Measurements from ENCODE around the gene PPP3R1. TPM values are rescaled to one million over a fixed set of nuclear protein-coding genes. Genes with fewer than 3 reads are reported as not detected.
A peak's percentile ranks its signal among the peaks of the same experiment; 100 is the strongest.

Gene PPP3R1
- polyA plus RNA-seq, 4 donors: 18.1 to 41.9 (median 22.4) TPM

GRCh38 chr2:68291314-68291713 lies 39.0 kb upstream of the PPP3R1 start:
- 59 to 78% (median 60%) methylated on average over 6 of the region's 6 CpGs for WGBS, 3 donors
- no peak overlapping the region for H3K4me3 ChIP-seq (ENCODE audit: low read depth in 1 of 3, low read length in 3 of 3)
- DNase-seq: no peak
- no peak overlapping the region for H3K27ac ChIP-seq (ENCODE audit: low read depth in 1 of 3, low read length in 2 of 3)
- H3K9me3 ChIP-seq (ENCODE audit: control insufficient read depth in 2 of 2, insufficient read depth in 1 of 2, low read depth in 1 of 2, low read length in 1 of 2): no peaks in the 10 kb centered on the region
- no peaks in the 10 kb centered on the region for H3K36me3 ChIP-seq (ENCODE audit: control insufficient read depth in 3 of 3, insufficient read depth in 2 of 3, low read depth in 1 of 3, low read length in 3 of 3)
- no peaks in the 10 kb centered on the region for H3K27me3 ChIP-seq (ENCODE audit: control insufficient read depth in 3 of 3, insufficient read depth in 3 of 3, low read length in 3 of 3)
- no peaks in the 10 kb centered on the region for H3K4me1 ChIP-seq (ENCODE audit: control insufficient read depth in 3 of 3, insufficient read depth in 2 of 3, low read depth in 1 of 3, low read length in 2 of 3)
- FAIRE-seq: no peak

- H3K4me1 ChIP-seq (ENCODE audit: control insufficient read depth in 3 of 3, insufficient read depth in 2 of 3, low read depth in 1 of 3, low read length in 2 of 3): no peaks in the 10 kb centered on the region
These were observed 38.6 kb upstream of the PPP3R1 start for GRCh38 chr2:68290901-68291300.

GRCh38 chr2:68287580-68288441 lies 35.5 kb upstream of the PPP3R1 start:
- no peak overlapping the region for H3K4me3 ChIP-seq (ENCODE audit: low read depth in 1 of 3, low read length in 3 of 3)
- no peaks in the 10 kb centered on the region for H3K4me1 ChIP-seq (ENCODE audit: control insufficient read depth in 3 of 3, insufficient read depth in 2 of 3, low read depth in 1 of 3, low read length in 2 of 3)
- H3K9me3 ChIP-seq (ENCODE audit: control insufficient read depth in 2 of 2, insufficient read depth in 1 of 2, low read depth in 1 of 2, low read length in 1 of 2): no peaks in the 10 kb centered on the region
- no peak for FAIRE-seq
- H3K27ac ChIP-seq (ENCODE audit: low read depth in 1 of 3, low read length in 2 of 3): no peak overlapping the region
- 39 to 42% (median 40%) methylated on average over 10 of the region's 10 CpGs for WGBS, 3 donors
- no peak for DNase-seq
- no peaks in the 10 kb centered on the region for H3K27me3 ChIP-seq (ENCODE audit: control insufficient read depth in 3 of 3, insufficient read depth in 3 of 3, low read length in 3 of 3)
- no peaks in the 10 kb centered on the region for H3K36me3 ChIP-seq (ENCODE audit: control insufficient read depth in 3 of 3, insufficient read depth in 2 of 3, low read depth in 1 of 3, low read length in 3 of 3)

More at GRCh38 chr2:68290901-68291300, 38.6 kb upstream of the PPP3R1 start:
- Histone ChIP-seq H3K27me3 (ENCODE audit: control insufficient read depth in 3 of 3, insufficient read depth in 3 of 3, low read length in 3 of 3) (no peaks in the 10 kb centered on the region), H3K4me3 (ENCODE audit: low read depth in 1 of 3, low read length in 3 of 3) (no peak overlapping the region), H3K27ac (ENCODE audit: low read depth in 1 of 3, low read length in 2 of 3) (no peak overlapping the region), H3K9me3 (ENCODE audit: control insufficient read depth in 2 of 2, insufficient read depth in 1 of 2, low read depth in 1 of 2, low read length in 1 of 2) (no peaks in the 10 kb centered on the region), H3K36me3 (ENCODE audit: control insufficient read depth in 3 of 3, insufficient read depth in 2 of 3, low read depth in 1 of 3, low read length in 3 of 3) (no peaks in the 10 kb centered on the region)
- 54 to 66% (median 61%) methylated on average over 5 of the region's 5 CpGs for WGBS, 3 donors
- FAIRE-seq (no peak), DNase-seq (no peak)

GRCh38 chr2:68284896-68285295 lies 32.6 kb upstream of the PPP3R1 start:
- no peaks in the 10 kb centered on the region for H3K27me3 ChIP-seq (ENCODE audit: control insufficient read depth in 3 of 3, insufficient read depth in 3 of 3, low read length in 3 of 3)
- DNase-seq (no peak), FAIRE-seq (no peak)
- H3K9me3 ChIP-seq (ENCODE audit: control insufficient read depth in 2 of 2, insufficient read depth in 1 of 2, low read depth in 1 of 2, low read length in 1 of 2): no peaks in the 10 kb centered on the region
- 49 to 72% (median 67%) methylated on average over 3 of the region's 3 CpGs for WGBS, 3 donors
- H3K4me3 ChIP-seq (ENCODE audit: low read depth in 1 of 3, low read length in 3 of 3): no peak overlapping the region
- no peaks in the 10 kb centered on the region for H3K4me1 ChIP-seq (ENCODE audit: control insufficient read depth in 3 of 3, insufficient read depth in 2 of 3, low read depth in 1 of 3, low read length in 2 of 3)
- H3K27ac ChIP-seq (ENCODE audit: low read depth in 1 of 3, low read length in 2 of 3): no peak overlapping the region
- H3K36me3 ChIP-seq (ENCODE audit: control insufficient read depth in 3 of 3, insufficient read depth in 2 of 3, low read depth in 1 of 3, low read length in 3 of 3): no peaks in the 10 kb centered on the region

- H3K4me3 ChIP-seq (ENCODE audit: low read depth in 1 of 3, low read length in 3 of 3): no peak overlapping the region
- no peaks in the 10 kb centered on the region for H3K9me3 ChIP-seq (ENCODE audit: control insufficient read depth in 2 of 2, insufficient read depth in 1 of 2, low read depth in 1 of 2, low read length in 1 of 2)
- H3K36me3 ChIP-seq (ENCODE audit: control insufficient read depth in 3 of 3, insufficient read depth in 2 of 3, low read depth in 1 of 3, low read length in 3 of 3): no peaks in the 10 kb centered on the region
- no peaks in the 10 kb centered on the region for H3K4me1 ChIP-seq (ENCODE audit: control insufficient read depth in 3 of 3, insufficient read depth in 2 of 3, low read depth in 1 of 3, low read length in 2 of 3)
- DNase-seq: no peak
- H3K27me3 ChIP-seq (ENCODE audit: control insufficient read depth in 3 of 3, insufficient read depth in 3 of 3, low read length in 3 of 3): no peaks in the 10 kb centered on the region
- H3K27ac ChIP-seq (ENCODE audit: low read depth in 1 of 3, low read length in 2 of 3): no peak overlapping the region
- WGBS, 3 donors: 86 to 100% (median 100%) methylated on average over 1 of the region's 1 CpG
- FAIRE-seq: no peak
These were observed 31.1 kb upstream of the PPP3R1 start for GRCh38 chr2:68283419-68283812.

- Histone ChIP-seq H3K36me3 (ENCODE audit: control insufficient read depth in 3 of 3, insufficient read depth in 2 of 3, low read depth in 1 of 3, low read length in 3 of 3) (no peaks in the 10 kb centered on the region), H3K9me3 (ENCODE audit: control insufficient read depth in 2 of 2, insufficient read depth in 1 of 2, low read depth in 1 of 2, low read length in 1 of 2) (no peaks in the 10 kb centered on the region), H3K4me3 (ENCODE audit: low read depth in 1 of 3, low read length in 3 of 3) (no peak overlapping the region), H3K4me1 (ENCODE audit: control insufficient read depth in 3 of 3, insufficient read depth in 2 of 3, low read depth in 1 of 3, low read length in 2 of 3) (no peaks in the 10 kb centered on the region), H3K27me3 (ENCODE audit: control insufficient read depth in 3 of 3, insufficient read depth in 3 of 3, low read length in 3 of 3) (no peaks in the 10 kb centered on the region), H3K27ac (ENCODE audit: low read depth in 1 of 3, low read length in 2 of 3) (no peak overlapping the region)
- FAIRE-seq (no peak), DNase-seq (peak; percentile 35 to 42)
- WGBS, 3 donors: 37 to 40% (median 40%) methylated on average over 5 of the region's 5 CpGs
These were observed 30.6 kb upstream of the PPP3R1 start for GRCh38 chr2:68282811-68283418.

GRCh38 chr2:68280796-68281195 lies 28.5 kb upstream of the PPP3R1 start:
- no peaks in the 10 kb centered on the region for H3K9me3 ChIP-seq (ENCODE audit: control insufficient read depth in 2 of 2, insufficient read depth in 1 of 2, low read depth in 1 of 2, low read length in 1 of 2)
- no peaks in the 10 kb centered on the region for H3K4me1 ChIP-seq (ENCODE audit: control insufficient read depth in 3 of 3, insufficient read depth in 2 of 3, low read depth in 1 of 3, low read length in 2 of 3)
- H3K27ac ChIP-seq (ENCODE audit: low read depth in 1 of 3, low read length in 2 of 3): no peak overlapping the region
- 91 to 97% (median 95%) methylated on average over 1 of the region's 1 CpG for WGBS, 3 donors
- no peak overlapping the region for H3K4me3 ChIP-seq (ENCODE audit: low read depth in 1 of 3, low read length in 3 of 3)
- no peak for DNase-seq
- H3K27me3 ChIP-seq (ENCODE audit: control insufficient read depth in 3 of 3, insufficient read depth in 3 of 3, low read length in 3 of 3): peaks cover 0 to 2% (median 0%) of the 10 kb centered on the region in 3 donors
- no peak for FAIRE-seq
- H3K36me3 ChIP-seq (ENCODE audit: control insufficient read depth in 3 of 3, insufficient read depth in 2 of 3, low read depth in 1 of 3, low read length in 3 of 3): no peaks in the 10 kb centered on the region

GRCh38 chr2:68280348-68280747 lies 28.0 kb upstream of the PPP3R1 start:
- Histone ChIP-seq H3K4me1 (ENCODE audit: control insufficient read depth in 3 of 3, insufficient read depth in 2 of 3, low read depth in 1 of 3, low read length in 2 of 3) (no peaks in the 10 kb centered on the region), H3K4me3 (ENCODE audit: low read depth in 1 of 3, low read length in 3 of 3) (no peak overlapping the region), H3K9me3 (ENCODE audit: control insufficient read depth in 2 of 2, insufficient read depth in 1 of 2, low read depth in 1 of 2, low read length in 1 of 2) (no peaks in the 10 kb centered on the region), H3K27me3 (ENCODE audit: control insufficient read depth in 3 of 3, insufficient read depth in 3 of 3, low read length in 3 of 3) (peaks cover 0 to 2% (median 0%) of the 10 kb centered on the region in 3 donors), H3K36me3 (ENCODE audit: control insufficient read depth in 3 of 3, insufficient read depth in 2 of 3, low read depth in 1 of 3, low read length in 3 of 3) (no peaks in the 10 kb centered on the region), H3K27ac (ENCODE audit: low read depth in 1 of 3, low read length in 2 of 3) (no peak overlapping the region)
- WGBS, 3 donors: 23 to 56% (median 52%) methylated on average over 1 of the region's 1 CpG
- FAIRE-seq (no peak), DNase-seq (no peak)
